HG03521 (cell line): ENCODE measurements around the gene EPHB6.
A peak's percentile ranks its signal among the peaks of the same experiment; 100 is the strongest.

Source experiments
- ATAC-seq: cut with Tn5 transposase; IDR thresholded peaks from one replicate; pipeline ENCODE4 v1.9.1; 2021; ENCODE audit warnings: mild to moderate bottlenecking, moderate library complexity; ENCODE audit not compliant: unreplicated experiment

EPHB6 gene

DNA sequence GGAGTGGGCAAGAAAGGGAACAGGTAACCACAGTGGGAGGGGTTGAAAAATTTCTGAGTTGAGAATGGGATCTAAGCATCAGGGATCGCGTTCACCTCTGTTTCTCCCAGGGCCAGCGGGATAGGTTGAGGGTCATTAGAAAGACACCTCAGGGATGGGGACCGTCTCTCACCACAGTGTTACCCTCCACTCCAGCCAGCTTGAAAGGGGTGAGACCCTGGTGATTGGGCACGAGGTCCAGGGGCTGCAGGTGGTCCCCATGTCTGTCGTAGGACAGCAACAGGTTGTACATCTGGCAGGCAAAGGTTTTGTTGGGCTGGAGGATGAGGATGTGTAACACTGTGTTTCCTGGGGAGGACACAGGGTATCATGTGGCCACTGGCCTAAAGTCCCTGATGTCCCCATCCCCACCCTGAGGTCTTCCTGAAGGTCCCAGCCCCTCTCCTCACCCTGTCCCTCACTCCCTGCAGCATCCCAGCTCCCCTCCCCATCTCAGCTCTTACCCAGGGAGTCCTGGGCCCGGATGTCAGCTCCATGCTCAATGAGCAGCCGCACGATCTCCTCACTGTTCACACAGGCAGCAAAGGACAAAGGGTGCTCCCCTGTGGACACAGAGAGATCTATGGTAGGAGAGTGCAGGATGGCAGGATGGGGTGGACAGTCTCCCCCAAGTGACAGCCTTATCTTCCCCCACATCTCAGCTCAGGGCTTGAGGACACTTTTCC, 21.5 kb downstream of the EPHB6 start:
- ATAC-seq = no peak

DNA sequence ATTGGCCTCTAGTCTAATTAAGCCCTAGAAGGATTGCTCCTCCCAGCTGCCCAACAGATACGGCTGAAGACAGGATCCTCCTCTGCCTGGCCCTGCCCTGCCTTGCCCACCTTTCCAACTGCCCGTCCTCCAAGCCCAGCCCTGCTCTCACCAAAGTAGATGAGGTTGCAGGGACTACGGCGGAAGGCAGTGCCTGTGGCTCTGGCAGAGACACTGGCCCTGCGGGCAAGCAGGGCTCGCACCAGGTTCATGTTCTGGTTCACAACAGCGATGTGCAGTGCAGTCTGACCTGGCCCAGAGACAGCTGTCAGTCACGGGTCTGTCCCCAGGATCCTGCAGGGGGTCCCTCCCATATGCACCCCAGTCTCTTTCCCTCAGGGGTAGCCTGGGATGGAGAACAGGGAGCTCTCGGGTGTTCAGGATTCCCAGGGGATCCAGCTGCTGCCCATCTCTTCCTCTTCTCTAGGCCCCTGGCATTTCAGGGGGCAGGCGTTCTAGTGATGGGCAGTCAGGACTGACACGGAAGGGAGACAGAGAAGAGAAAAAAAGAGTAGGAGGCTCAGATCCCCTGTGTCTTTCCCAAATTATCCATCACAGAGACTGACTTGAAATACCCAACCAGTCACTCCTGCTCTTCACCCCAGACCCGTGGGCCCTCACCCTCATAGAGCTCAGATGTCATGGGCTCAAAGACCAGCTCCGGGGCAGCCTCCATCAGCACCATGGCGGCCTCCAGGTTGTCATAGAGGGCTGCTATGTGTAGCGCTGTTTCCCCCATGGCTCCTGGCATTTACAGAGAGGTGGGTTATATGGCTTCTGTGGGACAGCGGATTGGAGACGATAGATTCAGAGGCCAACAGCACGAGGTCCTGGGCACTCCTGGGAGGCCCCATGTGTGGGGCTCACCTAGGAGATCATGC, 22.4 kb downstream of the EPHB6 start:
- ATAC-seq = no peak

DNA sequence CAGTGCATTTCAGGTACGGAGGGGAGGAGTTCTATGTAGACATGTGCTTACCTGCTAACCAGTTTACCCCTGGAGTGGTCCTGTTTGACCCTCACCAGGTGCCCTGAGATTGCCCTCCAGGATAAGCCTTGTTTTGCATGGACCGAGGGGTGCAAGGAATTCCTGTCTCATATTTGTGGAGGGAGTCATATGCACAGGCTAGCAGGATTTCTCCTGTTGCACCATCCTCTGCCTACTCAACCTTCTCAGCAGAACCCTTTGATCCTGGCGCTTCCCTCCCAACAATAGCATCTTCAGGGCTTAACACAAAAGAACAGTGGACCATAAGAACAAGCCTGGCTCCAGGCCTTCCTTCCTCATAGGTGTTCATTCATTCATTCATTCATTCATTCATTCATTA, 23.4 kb downstream of the EPHB6 start:
- no peak for ATAC-seq

DNA sequence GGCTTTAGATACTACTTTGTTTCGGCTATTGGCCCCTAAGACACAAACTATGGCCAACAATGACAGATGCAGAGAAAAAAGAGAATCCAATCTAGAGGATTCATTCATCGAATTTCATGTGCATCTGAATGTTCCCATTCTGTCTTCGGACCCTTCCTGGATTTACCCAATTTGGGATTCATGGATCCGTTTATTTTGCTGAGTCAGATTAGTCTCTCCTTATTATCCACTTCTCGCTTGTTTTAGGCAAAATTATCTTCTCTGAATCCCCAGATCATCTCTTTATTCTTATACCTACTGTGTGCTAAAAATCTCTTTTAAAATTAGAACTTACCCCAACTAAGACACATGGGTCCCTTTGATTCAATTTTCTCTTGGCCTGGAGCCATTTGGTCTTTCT, 24.2 kb downstream of the EPHB6 start:
- no peak for ATAC-seq

DNA sequence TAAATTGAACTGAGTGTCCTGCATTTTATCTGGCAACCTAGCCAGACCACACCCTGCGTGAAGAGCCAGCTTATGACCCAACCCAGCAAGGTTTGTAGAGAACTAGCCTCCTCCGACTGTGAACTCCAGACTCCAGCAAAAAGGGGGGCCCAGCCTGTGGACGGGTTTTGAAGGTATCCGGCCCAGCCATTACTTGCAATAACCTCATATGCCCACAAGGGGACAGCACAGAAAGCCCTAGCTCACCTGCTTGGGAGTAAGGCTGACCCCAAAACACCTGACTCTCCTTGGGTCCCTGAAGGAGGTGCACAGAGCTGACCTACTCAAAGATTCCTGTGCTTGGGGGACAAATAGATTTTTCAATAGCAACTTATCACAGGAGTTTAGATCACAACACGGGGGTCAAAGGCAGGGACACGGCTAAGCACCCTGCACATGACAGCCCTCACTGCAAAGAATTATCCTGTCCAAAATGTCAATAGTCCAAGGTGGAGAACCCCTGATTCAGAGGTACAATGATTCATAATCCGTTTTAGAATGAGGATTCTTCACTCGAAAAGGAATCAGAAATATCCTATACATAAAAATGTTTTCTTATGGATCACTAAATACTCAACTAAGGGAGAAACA, 26.1 kb downstream of the EPHB6 start:
- ATAC-seq = peak; percentile 54

DNA sequence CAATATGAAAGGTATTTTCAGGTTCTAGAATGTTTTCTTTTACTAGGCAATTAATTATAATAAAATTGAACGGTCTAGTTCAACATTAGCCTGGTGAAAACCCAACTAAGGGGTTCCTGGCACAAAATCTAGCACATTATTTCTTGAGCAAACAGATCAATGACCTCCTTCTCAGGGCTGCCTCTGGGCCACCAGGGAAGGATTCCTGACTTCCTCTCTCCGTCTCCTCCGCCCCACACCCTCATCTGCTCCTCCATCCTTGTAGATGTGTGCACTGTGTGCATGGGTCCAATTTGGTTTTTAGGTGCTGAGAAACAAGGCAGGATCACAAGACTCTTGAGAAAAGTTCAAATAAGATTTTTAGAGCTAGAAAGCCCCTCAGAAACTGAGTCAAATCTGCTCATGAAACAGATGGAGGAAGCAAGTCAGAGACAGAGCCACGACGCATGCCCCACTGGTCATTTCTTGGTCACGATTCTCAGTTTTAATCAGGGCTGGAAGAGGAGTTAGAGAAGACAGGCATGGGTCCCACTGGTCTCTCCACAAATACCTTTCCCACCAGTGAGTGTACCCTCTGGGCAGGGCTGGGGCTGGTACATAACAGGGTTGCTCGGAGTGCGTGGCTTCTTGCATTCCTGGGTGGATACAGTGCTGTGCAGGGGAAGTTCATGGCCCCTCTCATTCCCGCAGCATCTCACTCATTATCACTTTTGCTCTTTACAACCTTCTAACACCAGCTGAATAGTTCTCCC, 26.9 kb downstream of the EPHB6 start:
- ATAC-seq = no peak

DNA sequence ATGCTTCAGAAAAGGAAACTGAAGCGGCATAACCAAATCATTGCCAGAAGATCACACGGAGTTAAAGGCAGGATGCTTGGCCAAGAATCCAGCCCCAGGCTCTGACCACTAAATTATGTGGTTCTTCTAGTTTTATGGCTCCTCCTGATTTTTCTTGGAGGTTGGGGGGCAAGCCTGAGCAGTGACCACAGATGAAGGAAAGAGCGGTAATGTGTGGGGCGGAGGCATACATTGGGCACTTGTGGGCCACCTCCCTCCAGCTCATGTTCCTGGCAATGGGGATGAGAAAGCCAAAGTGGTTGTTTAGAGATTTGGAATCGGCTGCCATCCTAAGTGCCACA, 27.4 kb downstream of the EPHB6 start:
- ATAC-seq = no peak

DNA sequence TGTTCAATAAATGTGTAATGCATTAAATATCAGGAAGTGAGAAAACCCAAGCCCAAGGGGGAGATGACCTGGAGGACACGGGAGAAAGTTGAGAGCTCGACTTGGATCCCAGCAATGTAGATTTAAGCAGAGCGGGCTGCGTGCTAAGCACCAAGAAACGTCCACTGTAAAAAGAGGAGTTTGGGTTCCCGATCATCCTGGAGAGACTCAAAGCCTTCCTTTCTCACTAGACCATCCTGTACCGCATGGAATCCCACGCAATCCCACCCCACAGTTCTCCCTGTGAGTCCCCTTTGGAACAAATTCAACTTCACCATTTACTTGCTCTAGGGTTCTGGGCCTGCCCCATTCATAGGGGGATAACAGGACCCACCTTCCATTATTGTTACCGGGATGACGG, 28.3 kb downstream of the EPHB6 start:
- no peak for ATAC-seq

DNA sequence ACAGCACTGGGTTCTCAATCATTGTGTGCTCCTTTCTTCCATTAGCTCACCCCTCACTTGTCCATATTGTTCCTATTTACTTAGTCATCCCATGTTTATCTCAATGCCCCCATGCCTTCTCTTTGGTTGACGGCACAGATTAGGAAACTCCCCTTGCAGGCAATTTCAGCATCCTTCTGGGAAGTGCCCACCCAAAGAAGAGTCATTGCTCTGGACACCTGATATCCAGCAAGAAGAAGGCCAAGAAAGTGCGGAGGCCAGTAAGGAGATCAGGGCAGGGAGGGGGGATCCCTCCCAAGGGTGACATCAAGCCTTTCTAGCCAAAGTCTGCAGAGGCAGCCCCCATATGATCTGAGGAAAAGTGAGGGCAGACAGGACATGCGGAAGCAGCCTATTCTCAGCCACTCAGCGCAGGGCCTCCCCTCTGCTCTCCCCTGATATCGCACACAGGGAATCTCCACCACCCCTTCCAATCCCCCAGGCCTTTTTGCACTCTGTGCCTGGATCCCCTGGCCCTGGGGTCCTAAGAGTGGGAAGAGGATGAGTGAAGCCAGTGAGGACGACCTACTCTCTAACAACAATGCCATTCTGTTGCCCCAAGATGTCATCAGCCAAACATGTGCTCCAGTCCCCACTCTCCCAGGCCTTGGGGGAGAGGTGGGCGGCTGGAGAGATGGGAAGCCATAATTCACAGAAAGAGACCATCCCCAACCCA, 28.9 kb downstream of the EPHB6 start:
- no peak for ATAC-seq

DNA sequence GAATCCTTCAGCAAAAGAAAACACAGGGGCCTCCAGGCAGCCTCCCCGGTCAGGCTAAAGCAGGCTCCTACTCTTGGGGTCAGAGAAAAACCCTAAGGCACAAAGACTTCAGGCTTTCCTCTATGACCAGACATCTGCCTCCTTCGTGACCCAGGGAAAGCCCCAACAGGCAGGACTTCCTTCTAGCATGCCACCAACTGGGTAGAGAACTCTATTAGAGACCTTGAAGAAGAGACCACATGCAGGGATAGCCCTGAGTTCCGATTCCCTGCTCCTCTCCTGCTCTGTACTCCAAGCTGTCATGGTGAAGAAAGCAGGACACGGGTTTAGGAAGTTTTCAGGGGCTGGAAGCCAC, 29.4 kb downstream of the EPHB6 start:
- no peak for ATAC-seq

DNA sequence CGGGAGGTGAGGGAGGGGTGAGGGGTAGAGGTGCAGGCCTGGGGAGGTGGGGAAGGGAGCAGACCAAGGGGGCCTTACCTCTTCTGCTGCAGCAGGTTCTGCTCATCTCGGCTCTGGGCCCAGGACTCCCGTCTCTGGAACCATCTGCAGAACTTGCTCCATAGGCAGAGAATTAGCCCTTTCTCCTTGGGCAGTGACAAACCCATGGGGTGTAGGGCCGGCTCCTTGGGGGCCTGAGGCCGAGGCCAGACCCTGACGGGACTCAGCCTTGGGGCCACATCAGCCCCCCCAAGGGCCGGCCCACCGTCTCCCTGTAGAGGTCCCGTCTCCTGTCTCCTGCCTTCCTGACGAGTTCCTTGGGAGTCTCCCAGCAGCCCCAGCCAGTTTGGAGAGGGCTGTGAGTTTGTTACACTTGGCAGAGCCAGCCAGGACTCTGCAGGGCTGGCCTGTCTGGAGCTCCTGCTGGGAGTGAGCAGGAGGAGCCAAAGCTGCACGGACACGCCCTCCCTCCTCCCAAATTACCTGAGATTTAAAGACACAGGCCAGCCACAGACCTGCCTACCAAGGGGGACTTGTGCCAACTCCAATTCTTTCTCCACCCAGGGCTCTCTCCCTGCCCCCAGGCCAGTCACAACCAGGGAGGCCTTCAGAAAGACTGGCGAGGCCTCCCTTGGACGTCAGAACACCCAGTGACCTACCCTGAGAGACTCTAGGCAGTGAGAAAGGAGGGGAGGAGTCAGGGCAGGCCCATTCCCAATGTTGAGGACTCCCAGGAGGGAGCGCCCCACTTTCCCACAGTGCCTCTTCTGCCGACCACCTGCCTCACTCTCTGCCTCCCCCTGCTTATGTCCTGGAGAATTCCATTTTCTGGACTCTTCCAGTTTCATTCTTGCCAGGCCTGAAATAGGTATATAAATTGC, 30.7 kb downstream of the EPHB6 start, which contains the start of gene TRPV6:
TRPV6 (minus strand) TSS at position 435 of the 920 bp plus-strand sequence.
- no peak for ATAC-seq

DNA sequence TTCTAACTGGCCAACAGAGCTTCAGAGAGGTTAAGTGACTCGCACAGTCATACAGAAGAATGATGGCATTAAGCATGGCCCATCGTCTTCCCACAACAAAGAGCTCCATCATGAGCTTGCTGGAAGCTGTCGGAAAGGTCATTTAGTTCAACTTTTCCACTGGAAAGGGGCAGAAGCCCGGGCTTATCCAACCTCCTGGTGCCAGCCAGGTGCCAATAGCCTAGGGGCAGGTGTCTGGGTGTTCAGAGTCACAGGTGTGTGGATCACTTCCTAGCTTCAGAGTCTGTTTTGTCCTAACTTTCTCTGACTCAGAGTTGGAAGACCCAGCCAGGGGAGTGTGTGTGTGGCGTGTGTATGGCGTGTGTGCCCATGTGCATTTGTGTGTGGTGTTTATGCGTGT, 32.0 kb downstream of the EPHB6 start:
- ATAC-seq = no peak

DNA sequence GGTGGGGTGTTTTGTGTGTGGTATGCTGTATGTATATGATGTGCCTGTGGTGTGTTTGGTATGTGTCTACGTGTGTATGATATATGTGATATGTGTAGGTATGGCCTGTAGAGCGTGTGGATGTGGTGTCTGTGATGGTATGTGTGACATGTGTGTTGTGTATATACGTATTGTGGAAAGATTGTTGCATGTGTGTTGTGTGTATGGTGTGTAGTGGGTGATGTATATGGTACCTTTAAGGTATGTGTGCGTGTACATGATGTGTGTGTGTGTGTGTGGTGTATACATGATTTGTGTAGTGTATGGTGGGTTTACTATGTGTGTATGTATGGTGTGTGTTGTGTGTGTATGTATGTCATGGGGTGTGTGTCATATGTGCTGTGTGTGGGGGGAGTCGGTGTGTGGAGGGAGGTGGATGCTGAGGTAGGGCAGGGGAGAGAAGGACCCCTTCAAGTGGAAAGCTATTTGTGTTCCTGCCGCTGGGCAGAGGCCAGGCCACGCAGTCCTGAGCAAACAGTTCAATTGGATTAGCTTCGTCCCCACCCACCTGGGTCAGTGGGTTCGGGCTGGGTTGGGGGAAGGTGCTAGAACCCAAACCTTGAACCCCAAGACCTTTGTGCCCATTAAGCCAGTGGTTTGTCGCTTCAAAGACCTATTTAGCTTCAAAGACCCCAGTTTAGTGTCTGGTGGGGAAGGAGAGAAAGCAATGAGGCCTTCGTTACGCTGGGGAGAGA, 32.6 kb downstream of the EPHB6 start:
- no peak for ATAC-seq

DNA sequence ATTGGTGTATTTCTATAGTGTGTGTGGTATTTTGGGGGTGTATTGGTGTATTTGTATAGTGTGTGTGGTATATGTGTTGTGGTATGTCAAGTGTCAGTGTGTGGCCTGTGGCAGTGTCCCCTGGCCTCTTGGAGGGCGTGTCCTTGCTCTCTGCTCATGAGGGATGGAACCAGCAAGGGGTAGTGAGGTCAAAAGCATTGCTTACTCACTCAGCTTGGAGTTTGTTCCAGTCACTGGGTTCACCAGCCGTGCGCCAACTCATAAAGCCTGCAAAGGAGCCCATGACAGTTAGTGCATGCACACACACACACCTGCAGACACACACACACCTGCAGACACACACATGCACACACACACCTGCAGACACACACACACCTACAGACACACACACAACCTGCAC, 34.9 kb downstream of the EPHB6 start:
- ATAC-seq = no peak

DNA sequence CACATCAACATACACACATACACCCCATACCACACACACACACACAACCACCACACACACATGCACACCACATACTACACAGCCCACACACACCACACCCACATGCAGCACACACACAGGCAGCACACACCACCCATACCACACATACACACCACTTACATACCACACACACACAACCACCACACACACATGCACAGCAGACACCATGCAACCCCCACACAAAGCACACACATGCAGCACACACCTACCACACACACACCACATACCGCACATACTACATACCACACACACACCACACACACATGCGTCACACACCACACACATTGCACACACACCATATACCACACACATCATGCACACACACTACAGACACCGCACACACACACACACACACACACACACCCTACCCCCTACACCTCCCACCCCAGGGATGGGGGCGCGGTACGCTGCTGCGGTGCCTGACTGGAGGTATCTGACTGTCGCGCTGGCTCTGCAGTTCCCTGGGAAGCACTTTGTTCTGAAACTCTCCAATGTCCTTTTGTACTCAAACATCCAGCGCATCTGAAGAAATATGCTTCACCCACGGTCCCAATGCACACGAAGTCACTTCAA, 36.1 kb downstream of the EPHB6 start:
- ATAC-seq = no peak

DNA sequence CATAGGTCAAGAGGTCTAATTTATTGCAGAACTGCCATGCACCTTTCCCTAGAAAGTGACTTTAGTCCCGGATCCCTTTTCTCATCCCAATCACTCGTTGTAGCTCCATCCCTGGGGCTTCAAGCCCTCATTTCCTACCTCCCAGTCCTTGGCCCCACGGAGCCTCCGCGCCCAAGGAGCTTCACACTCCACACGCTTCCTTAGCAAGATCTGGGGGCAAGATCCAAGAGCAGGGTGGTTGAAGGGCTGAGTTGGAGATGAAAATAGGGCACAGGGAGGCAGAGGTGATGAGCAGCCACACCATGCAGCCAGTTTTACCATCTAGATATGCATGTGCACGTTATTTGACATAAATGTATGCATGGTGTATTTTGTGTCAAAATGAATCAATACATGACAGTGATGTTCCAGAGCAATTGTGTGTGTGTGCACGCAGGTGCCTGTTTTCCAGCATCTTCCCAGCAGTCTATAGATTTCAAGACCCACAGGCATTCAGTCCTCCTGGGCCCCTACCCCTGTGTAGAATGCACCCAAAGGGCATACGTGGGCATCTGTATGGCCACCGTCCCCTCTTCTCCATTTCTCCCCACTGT, 36.7 kb downstream of the EPHB6 start:
- ATAC-seq = no peak

DNA sequence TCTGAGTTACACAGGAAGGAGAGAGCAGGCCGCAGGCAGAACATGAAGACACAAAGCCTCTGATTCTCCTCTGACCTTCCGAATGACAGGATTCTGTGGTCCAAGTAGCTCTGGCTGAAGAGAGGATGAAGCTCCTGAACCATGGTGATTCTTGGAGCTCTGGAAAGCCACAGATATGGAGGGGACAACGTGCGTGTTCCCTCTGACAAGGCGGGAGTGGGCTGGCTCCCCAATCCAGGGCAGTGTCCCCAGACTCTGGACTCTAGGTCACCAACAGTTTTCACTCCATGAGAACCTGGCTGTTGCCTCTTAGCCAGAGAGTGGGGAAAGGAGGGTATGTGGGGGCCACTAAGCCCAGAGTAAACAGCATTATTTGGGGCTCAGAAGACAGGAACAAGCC, 38.1 kb downstream of the EPHB6 start:
- no peak for ATAC-seq
